ENCODE results near the gene CSN1S1. TPM values are rescaled to one million over a fixed set of nuclear protein-coding genes. Genes with fewer than 3 reads are reported as not detected.

Gene CSN1S1
- total RNA-seq, 1 experiment from 2014 or later, result not detected

- ChIA-PET CTCF (no interaction called here), POLR2A (ENCODE audit: low non-redundant PET) (no interaction called here)
- Histone ChIP-seq H3K27me3 (replicated peaks; ENCODE audit: insufficient read depth, low read depth, low read length, poor library complexity) (no peaks in the 10 kb centered on the region), H3K36me3 (ENCODE audit: insufficient read depth, low read length, poor library complexity, severe bottlenecking) (no peaks in the 10 kb centered on the region), H3K4me1 (ENCODE audit: insufficient read depth, low read length, poor library complexity, severe bottlenecking) (no peaks in the 10 kb centered on the region), H3K27ac (ENCODE audit: low read depth, low read length, poor library complexity, severe bottlenecking) (no peak overlapping the region), H3K4me3 (ENCODE audit: low read depth, low read length, poor library complexity, severe bottlenecking) (no peak overlapping the region), H3K9me3 (ENCODE audit: low read depth, low read length, poor library complexity, severe bottlenecking) (no peaks in the 10 kb centered on the region)
- DNase-seq (ENCODE audit: low spot score), result no peak
- no TSS peak for BruUV-seq (replicated peaks)
- TF ChIP-seq EZH2 (IDR thresholded peaks at IDR 0.05; ENCODE audit: borderline replicate concordance, low read depth, low read length, poor library complexity, severe bottlenecking), result no peak
- TF ChIP-seq, protein P1, sequence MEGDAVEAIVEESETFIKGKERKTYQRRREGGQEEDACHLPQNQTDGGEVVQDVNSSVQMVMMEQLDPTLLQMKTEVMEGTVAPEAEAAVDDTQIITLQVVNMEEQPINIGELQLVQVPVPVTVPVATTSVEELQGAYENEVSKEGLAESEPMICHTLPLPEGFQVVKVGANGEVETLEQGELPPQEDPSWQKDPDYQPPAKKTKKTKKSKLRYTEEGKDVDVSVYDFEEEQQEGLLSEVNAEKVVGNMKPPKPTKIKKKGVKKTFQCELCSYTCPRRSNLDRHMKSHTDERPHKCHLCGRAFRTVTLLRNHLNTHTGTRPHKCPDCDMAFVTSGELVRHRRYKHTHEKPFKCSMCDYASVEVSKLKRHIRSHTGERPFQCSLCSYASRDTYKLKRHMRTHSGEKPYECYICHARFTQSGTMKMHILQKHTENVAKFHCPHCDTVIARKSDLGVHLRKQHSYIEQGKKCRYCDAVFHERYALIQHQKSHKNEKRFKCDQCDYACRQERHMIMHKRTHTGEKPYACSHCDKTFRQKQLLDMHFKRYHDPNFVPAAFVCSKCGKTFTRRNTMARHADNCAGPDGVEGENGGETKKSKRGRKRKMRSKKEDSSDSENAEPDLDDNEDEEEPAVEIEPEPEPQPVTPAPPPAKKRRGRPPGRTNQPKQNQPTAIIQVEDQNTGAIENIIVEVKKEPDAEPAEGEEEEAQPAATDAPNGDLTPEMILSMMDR (conservative IDR thresholded peaks at IDR 0.05; ENCODE audit: low read depth, low read length), result peak; percentile 46
- intact Hi-C loops (cut with micrococcal nuclease; ENCODE audit: unreplicated experiment), result loop anchor here (5.0 to 10.0 kb wide), 2 partner anchors 286 to 368 kb away; no protein-coding TSS in a partner anchor
Observed at GRCh38 chr4:69896530-69897116, 34.2 kb upstream of the CSN1S1 start.

- H3K27me3 ChIP-seq (replicated peaks; ENCODE audit: insufficient read depth, low read depth, low read length, poor library complexity), result no peaks in the 10 kb centered on the region
- POLR2A ChIA-PET (ENCODE audit: low non-redundant PET), result no interaction called here
- no peak for TF ChIP-seq EZH2 (IDR thresholded peaks at IDR 0.05; ENCODE audit: borderline replicate concordance, low read depth, low read length, poor library complexity, severe bottlenecking)
- TF ChIP-seq, protein P1 (conservative IDR thresholded peaks at IDR 0.05; ENCODE audit: low read depth, low read length), result no peak
- no peaks in the 10 kb centered on the region for H3K36me3 ChIP-seq (ENCODE audit: insufficient read depth, low read length, poor library complexity, severe bottlenecking)
- no TSS peak for BruUV-seq (replicated peaks)
- H3K4me1 ChIP-seq (ENCODE audit: insufficient read depth, low read length, poor library complexity, severe bottlenecking), result no peaks in the 10 kb centered on the region
- no peaks in the 10 kb centered on the region for H3K9me3 ChIP-seq (ENCODE audit: low read depth, low read length, poor library complexity, severe bottlenecking)
- CTCF ChIA-PET, result no interaction called here
- no peak for DNase-seq (ENCODE audit: low spot score)
- H3K4me3 ChIP-seq (ENCODE audit: low read depth, low read length, poor library complexity, severe bottlenecking), result no peak overlapping the region
- no peak overlapping the region for H3K27ac ChIP-seq (ENCODE audit: low read depth, low read length, poor library complexity, severe bottlenecking)
- intact Hi-C loops (cut with micrococcal nuclease; ENCODE audit: unreplicated experiment), result no loop called here
Observed at GRCh38 chr4:69907151-69907550, 23.7 kb upstream of the CSN1S1 start.

DNA sequence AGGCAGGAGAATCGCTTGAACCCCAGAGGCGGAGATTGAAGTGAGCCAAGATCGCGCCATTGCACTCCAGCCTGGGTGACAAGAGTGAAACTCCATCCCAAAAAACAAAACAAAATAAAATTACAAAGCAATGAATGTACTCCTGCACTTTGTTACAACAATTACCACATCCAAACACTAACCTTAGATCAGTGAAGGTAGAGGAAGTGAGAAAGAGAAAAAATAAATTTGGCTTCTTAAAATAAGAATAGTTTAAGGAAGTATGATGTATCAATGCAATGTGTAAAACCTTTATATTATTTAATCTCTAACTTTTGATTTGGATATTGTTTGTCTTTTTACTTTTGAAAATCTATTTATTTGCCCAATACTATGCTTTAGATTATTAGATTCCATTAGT is 21.7 kb upstream of the CSN1S1 start:
- no peak for DNase-seq (ENCODE audit: low spot score)
- TF ChIP-seq, protein P1 (conservative IDR thresholded peaks at IDR 0.05; ENCODE audit: low read depth, low read length), result no peak
- TF ChIP-seq EZH2 (IDR thresholded peaks at IDR 0.05; ENCODE audit: borderline replicate concordance, low read depth, low read length, poor library complexity, severe bottlenecking), result no peak
- H3K27ac ChIP-seq (ENCODE audit: low read depth, low read length, poor library complexity, severe bottlenecking), result no peak overlapping the region
- H3K4me3 ChIP-seq (ENCODE audit: low read depth, low read length, poor library complexity, severe bottlenecking), result no peak overlapping the region
- ChIA-PET CTCF (no interaction called here), POLR2A (ENCODE audit: low non-redundant PET) (no interaction called here)
- BruUV-seq (replicated peaks), result no TSS peak
- H3K36me3 ChIP-seq (ENCODE audit: insufficient read depth, low read length, poor library complexity, severe bottlenecking), result no peaks in the 10 kb centered on the region
- no peaks in the 10 kb centered on the region for H3K9me3 ChIP-seq (ENCODE audit: low read depth, low read length, poor library complexity, severe bottlenecking)
- intact Hi-C loops (cut with micrococcal nuclease; ENCODE audit: unreplicated experiment), result no loop called here
- H3K27me3 ChIP-seq (replicated peaks; ENCODE audit: insufficient read depth, low read depth, low read length, poor library complexity), result no peaks in the 10 kb centered on the region
- H3K4me1 ChIP-seq (ENCODE audit: insufficient read depth, low read length, poor library complexity, severe bottlenecking), result no peaks in the 10 kb centered on the region

All from A673 (cell line).